Head of caudate nucleus (tissue), 42 donors: Measurements from ENCODE around the gene COL10A1.

ENCODE experiments used
- DNase-seq, 42 donors: peaks; one replicate each; pipeline versions ENCODE4 v3.0.0 to v3.0.0-alpha.2; 2020 to 2021; ENCODE audit warnings: mixed read lengths in 7 of 42
- intact Hi-C: fragments of 100-400 bp; cut with DNase I; formaldehyde crosslinking; loops from one replicate; pipeline ENCODE4 v1.15.0; 2022

COL10A1 gene

GRCh38 chr6:116133453-116133852 is 7.5 kb upstream of the COL10A1 start:
- intact Hi-C loops = no loop called here

GRCh38 chr6:116127771-116128493 is 2.0 kb upstream of the COL10A1 start:
- DNase-seq = no peak
- intact Hi-C loops = no loop called here

More at GRCh38 chr6:116133453-116133852, 7.5 kb upstream of the COL10A1 start:
- DNase-seq = no peak

- intact Hi-C loops = no loop called here
- DNase-seq = no peak
Measured at GRCh38 chr6:116120430-116120829, 5.5 kb downstream of the COL10A1 start.

GRCh38 chr6:116118608-116119007 is 7.3 kb downstream of the COL10A1 start:
- no peak for DNase-seq
- intact Hi-C loops = no loop called here

GRCh38 chr6:116115781-116116180 is 10.2 kb downstream of the COL10A1 start:
- DNase-seq = no peak
- intact Hi-C loops = no loop called here

- DNase-seq = no peak
- intact Hi-C loops = no loop called here
Measured at GRCh38 chr6:116113386-116113785, 12.5 kb downstream of the COL10A1 start.

- DNase-seq = peak in 7 of 42 donors; percentile 30 to 65 (median 37)
- intact Hi-C loops = no loop called here
Measured at GRCh38 chr6:116111552-116112528, 14.1 kb downstream of the COL10A1 start.

GRCh38 chr6:116108836-116109235 is 17.1 kb downstream of the COL10A1 start:
- peak in 37 of 42 donors; percentile 22 to 91 (median 61) for DNase-seq
- intact Hi-C loops = no loop called here

- intact Hi-C loops = no loop called here
- DNase-seq = no peak
Measured at GRCh38 chr6:116106146-116106545, 19.8 kb downstream of the COL10A1 start.

GRCh38 chr6:116105247-116105646 is 20.7 kb downstream of the COL10A1 start:
- DNase-seq = no peak
- intact Hi-C loops = no loop called here

GRCh38 chr6:116104636-116105035 is 21.3 kb downstream of the COL10A1 start:
- no peak for DNase-seq
- intact Hi-C loops = no loop called here

- no peak for DNase-seq
- intact Hi-C loops = no loop called here
Measured at GRCh38 chr6:116102873-116103272, 23.1 kb downstream of the COL10A1 start.

- no peak for DNase-seq
- intact Hi-C loops = no loop called here
Measured at GRCh38 chr6:116101790-116102189, 24.1 kb downstream of the COL10A1 start.

- no peak for DNase-seq
- intact Hi-C loops = no loop called here
Measured at GRCh38 chr6:116101302-116101718, 24.6 kb downstream of the COL10A1 start.

- intact Hi-C loops = no loop called here
- peak; percentile 62 to 95 (median 88) for DNase-seq
Measured at GRCh38 chr6:116100419-116101301, 25.3 kb downstream of the COL10A1 start, which contains the start of gene NT5DC1. Gene NT5DC1 (plus strand): TSS chr6:116100853. CDS start chr6:116100931, 78 bp downstream.

GRCh38 chr6:116099036-116099435 is 26.9 kb downstream of the COL10A1 start:
- intact Hi-C loops = no loop called here
- DNase-seq = no peak

- DNase-seq = no peak
- intact Hi-C loops = loop anchor here (2.0 kb wide), 1 partner anchor 86 kb away; no protein-coding TSS in a partner anchor
Measured at GRCh38 chr6:116096979-116097816, 28.7 kb downstream of the COL10A1 start.
